NOMO-1 treated with dmso at 0.1 percent for 144 hours (cell line): Measurements from ENCODE around the gene NUFIP1.
"Not testable (repeated sequence)": the region's sequence is repeated elsewhere in the genome, so short reads cannot be mapped to it uniquely, and the experiment has no call there.

Source experiments
- DNase-seq: peaks from one replicate; lab custom pipeline; 2025; ENCODE audit not compliant: unreplicated experiment; lab: John Stamatoyannopoulos, UW

The NUFIP1 gene

GRCh38 chr13:44920013-44920412, 69.3 kb downstream of the NUFIP1 start:
- DNase-seq: no peak

GRCh38 chr13:44919104-44919804, 70.0 kb downstream of the NUFIP1 start:
- no peak for DNase-seq

GRCh38 chr13:44918326-44919103, 70.8 kb downstream of the NUFIP1 start:
- DNase-seq: peak; percentile 84

- DNase-seq: peak; percentile 95
These were observed 71.5 kb downstream of the NUFIP1 start for GRCh38 chr13:44917589-44918325.

GRCh38 chr13:44912278-44913016, 76.8 kb downstream of the NUFIP1 start:
- DNase-seq: no peak

- DNase-seq: no peak
These were observed 80.6 kb downstream of the NUFIP1 start for GRCh38 chr13:44908712-44909111.

DNA sequence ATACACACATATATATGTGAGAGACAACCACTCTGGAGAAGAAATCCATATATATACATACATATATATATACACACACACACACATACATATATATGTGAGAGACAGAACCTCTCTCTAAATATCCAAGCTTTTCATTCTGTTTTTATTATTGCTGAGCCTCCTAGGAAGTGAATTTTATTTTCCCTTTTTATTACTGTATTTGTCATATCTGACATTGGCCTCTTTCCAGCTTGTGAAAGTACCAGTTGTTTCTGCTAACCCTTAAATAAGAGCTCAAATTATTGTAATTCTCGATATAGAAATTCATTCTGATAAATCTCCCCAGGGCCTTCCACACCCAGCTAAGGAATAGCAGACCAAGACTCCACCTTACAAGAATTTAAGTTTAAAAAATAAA, 81.0 kb downstream of the NUFIP1 start:
- DNase-seq: no peak

DNA sequence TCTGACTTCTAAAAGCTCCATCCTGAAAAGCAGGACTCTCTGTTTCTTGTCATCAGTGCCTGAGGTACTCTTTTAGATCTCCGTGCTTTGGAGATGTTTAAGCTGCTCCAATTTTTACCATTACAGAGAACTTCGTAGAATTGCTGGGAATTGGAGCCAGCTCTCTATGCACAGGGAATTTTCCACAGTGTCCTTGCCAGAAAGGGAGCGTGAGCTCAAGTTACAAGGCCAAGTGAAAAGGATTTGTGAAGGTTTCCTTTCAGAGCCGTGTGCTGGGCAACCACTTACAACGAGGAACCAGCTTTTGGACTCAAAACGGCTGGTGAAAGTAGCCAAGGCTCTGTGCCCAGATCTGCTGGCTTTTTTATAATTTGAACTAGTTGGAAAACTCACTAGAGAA, 82.6 kb downstream of the NUFIP1 start:
- DNase-seq: no peak

DNA sequence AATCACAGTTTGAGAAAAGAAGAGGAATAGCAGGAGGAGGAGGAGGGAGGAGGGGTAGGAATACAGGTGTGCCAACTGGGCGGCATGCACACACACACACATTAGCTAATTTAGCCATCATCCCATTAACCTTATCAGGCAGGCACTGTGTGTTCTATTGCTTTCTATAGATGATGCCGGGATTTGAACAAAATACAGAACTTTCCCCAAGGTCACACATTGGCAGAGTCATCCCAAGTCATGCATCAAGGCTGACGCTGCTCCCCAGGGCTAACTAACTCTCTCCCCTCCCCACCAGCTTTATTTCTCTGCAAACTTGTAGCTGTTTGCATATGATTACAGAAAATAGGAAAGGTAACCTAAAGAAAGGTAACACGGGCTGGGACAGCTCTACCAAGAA, 83.0 kb downstream of the NUFIP1 start:
- DNase-seq: no peak

GRCh38 chr13:44905556-44905955, 83.7 kb downstream of the NUFIP1 start:
- no peak for DNase-seq

- no peak for DNase-seq
These were observed 84.3 kb downstream of the NUFIP1 start for GRCh38 chr13:44904967-44905366.

GRCh38 chr13:44903574-44903985, 85.7 kb downstream of the NUFIP1 start:
- DNase-seq: no peak

GRCh38 chr13:44902738-44903137, 86.5 kb downstream of the NUFIP1 start:
- no peak for DNase-seq

DNA sequence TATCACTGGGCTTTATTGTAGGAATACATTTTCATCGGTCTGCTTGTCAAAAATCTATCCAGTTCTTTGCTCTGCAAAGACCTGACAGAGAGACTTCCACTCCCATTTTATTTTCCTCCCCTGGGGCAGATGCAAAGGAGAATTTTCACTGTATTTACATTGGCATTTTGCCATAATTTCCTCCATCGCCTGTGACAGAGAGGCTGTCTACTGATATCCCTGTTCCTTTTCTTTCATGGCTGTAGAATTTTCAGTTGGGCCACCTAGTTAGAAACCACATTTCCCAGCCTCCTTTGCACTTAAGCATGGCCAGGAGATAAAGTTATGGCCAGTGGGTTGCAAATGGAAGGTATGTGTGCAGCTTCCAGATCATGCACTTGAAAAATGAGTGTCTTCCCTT, 89.3 kb downstream of the NUFIP1 start:
- DNase-seq: no peak

- not testable (repeated sequence) for DNase-seq
These were observed 91.0 kb downstream of the NUFIP1 start for GRCh38 chr13:44898308-44898707.

DNA sequence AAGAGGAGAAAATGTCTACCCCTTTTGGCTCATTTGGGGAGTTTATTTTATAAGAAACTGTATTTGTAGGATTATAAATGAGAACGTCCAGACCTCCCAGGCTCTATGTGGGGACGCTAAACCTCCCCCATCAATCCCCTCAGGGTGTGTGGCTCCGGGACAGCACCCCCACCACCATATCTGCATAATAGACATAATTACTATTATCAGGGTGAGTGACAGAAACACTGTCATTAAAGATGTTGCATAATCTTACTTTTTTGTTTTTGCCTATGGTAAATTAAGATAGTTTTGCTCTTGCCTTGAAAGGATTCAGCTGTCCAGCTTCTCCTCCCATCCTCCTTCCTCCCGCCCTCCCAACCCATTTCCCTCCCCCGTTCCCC, 93.3 kb downstream of the NUFIP1 start:
- no peak for DNase-seq

DNA sequence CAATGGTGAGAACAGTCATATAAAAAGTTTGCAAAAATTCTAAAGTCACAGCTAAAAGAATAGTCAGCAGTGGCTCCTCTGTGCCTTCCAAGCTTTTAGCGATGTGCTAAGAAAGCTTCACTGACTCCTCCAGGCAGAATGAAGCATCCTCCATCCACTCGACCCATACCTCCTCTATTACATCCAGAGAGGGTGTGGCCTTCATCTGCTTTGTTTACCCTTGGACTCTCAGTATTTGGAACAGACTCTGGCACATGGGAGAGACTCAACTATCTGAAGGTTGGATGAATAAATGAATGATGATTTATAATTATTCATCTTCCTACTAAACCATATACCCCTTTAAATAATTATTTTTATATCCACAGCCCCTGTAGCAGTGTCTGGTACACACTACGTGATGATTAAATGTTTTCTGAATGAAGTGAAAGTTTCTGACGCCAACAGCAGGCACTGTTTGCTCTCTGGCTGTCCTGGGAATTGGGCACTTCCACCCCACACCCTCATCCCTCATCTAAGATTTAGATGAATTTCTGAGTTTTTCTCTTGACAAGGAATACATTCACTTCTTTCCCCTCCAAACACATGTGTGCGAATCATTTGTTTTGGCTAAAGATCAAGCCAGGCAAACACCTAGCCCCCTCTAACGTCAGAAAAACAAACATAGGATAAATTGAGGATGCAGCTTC, 93.9 kb downstream of the NUFIP1 start:
- DNase-seq: no peak

DNA sequence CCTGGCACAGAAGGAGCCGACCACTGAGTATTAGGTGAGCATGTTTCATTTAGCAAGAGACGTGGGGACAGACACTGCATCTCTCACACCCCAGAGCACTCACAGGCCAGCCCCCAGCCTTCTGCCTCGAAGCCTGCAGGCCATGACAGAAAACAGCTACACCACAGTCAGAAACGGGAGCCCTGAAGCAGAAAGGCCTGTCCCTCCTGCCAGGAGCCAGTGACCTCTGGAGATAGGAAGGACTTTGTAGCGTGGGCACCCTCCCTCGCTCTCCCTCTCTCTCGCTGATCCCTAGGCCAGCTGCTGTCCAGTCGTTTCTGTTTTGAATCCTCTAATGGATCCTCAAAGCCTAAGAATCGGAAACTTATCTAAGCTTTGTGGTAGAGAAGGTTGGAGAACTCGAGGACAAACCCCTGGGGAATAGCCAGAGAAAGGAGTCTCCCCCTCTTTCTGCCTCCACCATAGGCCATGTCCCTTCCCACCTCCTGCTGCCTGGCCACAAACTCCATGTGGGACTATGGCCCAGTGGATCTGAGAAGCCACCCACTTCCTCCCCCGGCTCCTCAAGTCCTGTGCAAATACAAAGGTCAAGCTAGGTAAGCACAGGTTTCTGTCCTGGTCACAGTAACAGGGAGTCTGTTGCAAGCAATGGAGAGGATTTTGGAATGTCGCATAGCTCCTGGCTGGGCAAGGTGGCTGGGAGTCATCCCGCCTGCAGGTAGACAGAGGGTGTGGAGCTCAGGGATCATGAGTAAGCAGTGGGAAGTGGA, 95.1 kb downstream of the NUFIP1 start:
- no peak for DNase-seq
